HG03469 (cell line): ENCODE results near the gene PARP11.

Source experiments
- ATAC-seq: cut with Tn5 transposase; IDR thresholded peaks from one replicate; pipeline ENCODE4 v1.9.1; 2021; ENCODE audit warnings: mild to moderate bottlenecking, moderate library complexity, moderate number of reproducible peaks; ENCODE audit not compliant: unreplicated experiment

Gene PARP11, protein sequence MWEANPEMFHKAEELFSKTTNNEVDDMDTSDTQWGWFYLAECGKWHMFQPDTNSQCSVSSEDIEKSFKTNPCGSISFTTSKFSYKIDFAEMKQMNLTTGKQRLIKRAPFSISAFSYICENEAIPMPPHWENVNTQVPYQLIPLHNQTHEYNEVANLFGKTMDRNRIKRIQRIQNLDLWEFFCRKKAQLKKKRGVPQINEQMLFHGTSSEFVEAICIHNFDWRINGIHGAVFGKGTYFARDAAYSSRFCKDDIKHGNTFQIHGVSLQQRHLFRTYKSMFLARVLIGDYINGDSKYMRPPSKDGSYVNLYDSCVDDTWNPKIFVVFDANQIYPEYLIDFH

DNA sequence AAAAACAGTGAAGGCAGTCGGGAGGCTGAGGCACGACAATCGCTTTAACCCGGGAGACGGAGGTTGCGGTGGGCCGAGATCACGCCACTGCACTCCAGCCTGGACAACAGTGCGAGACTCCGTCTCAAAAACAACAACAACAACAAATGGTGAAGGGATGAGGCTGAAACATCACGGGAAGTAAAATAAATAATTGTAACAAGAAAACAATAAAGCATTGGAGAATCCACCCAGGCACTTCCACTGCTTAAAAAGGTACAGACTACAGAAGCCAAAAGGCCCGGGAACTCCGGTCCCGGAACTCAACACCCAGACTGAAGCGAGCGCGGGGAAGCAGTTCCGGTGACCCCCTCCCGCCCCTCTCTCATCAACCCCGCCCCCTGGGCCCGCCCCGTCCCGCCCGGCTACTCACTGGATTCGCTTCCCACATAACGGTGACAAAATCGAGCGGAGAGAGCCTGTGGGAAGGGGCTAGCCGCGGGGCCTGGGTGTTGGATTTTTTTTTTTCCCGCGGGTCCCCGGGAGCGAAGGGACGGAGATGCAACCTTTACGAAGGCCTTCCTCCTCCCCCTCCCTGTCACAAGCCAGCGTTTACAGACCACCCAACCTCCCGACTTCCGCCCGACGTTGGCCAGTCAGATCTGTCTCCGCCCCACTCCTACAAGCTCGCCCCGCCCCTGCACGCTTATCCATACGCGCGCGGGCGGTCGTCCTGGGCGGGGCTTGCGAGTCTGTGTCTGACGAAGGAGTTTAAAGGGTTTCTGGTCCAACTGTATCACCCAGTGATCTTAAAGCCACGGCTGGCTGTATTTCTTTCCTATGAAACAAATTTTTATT, at the start of gene PARP11:
TSS of gene PARP11 (minus strand) at position 600 of the 837 bp plus-strand sequence. CDS start at position 430, 170 bp downstream.
- ATAC-seq, result peak; percentile 86

DNA sequence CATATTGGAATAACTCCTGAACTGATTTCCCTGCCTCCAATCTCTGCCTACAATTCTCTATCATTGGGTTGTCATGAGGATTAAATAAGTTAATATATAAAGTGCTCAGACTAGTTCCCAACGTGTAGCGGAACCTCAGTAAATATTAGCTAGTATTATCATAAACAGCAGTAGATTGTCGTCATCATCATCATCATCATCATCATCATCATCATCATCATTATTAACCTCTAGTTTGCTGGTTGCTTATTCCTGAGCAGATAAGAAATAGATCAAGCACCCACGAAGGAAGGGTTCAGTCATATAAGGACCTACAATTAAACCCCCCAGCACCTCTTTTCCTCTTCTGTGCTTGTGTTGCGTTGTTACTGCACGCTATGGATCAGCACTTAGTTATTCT, 48.8 kb upstream of the PARP11 start:
- ATAC-seq, result no peak

DNA sequence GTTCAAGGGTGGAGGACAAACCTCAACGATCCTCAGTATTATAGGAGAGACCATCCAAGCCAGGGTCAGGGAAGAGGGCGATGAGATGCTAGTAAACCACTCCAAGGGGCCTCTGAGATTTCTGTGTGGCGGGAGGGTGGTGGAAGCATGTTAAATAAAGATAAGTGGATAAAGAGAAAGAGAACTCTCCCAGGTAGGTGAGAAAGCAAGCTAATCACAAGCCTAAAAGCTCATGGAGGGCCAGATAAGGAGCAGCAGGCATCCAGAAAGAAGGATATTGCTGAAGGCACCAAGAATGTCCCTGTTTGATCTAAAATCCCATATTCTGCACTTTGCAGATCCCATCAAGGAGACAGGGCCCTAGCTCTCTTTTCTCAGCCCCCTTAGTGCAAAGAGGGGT, 48.3 kb upstream of the PARP11 start:
- no peak for ATAC-seq

DNA sequence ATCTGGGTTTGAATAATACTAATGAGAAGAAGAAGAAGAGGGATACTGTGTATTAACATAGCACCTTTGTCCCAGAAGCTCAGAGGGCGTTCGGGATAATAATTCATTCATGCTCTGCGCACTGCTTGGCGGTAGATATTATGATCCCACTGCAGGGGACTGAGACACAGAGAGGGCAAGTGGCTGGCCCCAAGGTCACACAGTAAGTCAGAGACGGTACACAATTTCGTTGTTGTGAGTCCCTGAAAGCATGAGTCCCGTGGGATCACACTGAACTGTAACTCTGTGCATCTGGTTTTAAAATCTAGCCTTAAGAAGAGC, 47.9 kb upstream of the PARP11 start:
- ATAC-seq, result no peak

DNA sequence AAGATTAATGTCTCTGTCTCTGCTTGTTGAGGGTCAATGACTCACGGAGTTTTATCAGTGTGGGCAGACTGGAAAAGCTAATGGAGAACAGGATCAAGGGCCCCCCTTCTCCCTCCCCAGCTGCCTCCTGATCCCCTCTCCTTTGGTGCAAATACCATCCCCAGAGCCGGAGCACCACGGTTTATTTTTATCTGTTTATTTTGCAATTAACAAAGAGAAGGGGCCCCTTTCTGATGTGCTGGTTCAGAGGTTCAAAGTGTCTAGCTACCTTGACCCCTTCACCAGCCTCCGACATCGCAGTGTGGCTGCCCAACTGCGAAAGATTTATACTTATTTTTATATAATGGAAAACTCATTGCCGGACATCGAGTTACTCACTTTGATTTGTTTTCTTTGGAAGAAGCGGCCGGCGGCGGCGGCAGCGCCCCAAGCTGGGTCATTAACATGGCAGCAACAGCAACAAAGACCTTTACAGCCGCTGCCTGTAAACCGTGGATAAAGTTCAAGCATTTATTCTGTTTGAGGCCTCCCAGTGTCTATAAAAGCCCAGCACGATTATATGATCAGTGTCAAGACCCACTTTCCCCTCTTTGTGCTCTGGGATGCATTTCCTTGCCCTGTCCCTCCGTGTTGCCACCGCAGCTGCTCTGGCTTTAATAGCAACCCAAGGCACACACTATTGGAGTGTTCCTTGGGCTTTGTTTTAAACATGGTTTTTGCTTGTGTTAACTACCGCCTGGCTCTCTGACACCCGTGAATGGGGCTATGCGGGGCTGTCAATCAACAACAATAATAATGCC, 47.4 kb upstream of the PARP11 start:
- ATAC-seq, result no peak

DNA sequence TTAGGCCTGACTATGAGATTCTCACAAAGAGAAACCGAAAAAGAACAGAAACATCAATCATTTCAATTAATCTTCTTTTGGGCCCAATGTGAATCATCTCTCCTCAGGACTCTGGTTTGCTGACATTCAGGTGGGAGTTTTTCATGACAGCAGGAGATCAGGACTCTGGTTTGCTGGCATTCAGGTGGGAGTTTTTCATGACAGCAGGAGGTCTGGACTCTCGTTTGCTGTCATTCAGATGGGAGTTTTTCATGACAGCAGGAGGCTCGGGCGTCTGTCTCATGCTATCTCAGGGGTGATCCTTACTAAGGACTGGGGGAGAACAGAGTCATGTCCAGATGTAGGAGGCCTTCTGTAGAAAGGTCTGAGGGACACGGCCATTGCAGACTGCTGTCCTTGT, 40.1 kb upstream of the PARP11 start:
- no peak for ATAC-seq

DNA sequence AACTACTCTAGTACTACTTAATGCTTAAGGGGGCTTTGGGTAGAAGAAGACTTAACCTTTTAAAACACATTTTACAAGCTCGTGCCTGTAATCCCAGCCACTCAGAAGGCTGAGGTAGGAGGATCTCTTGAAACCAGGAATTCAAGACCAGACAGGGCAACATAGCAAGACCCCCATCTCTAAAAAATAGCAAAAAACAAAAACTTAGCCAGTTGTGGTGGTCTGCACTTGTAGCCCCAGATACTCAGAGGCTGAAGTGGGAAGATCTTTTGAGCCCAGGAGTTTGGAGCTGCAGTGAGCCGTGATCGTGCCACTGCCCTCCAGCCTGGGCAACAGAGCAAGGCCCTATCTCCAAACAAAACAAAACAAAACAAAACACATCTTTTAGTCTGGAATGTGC, 39.7 kb upstream of the PARP11 start:
- ATAC-seq, result no peak

DNA sequence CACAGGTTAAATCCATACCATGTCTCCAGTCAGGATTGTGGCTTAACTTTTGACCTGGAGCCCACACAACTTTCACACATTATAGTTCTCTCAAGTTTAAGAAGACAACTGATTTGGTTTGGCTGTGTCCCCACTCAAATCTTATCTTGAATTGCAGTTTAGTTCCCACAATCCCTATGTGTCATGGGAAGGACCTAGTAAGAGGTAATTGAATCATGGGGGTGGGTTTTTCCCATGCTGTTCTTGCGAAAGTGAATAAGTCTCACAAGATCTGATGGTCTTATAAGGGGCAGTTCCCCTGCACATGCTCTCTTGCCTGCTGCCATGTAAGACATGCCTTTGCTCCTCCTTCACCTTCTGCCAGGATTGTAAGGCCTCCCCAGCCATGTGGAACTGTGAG, 38.2 kb upstream of the PARP11 start:
- ATAC-seq, result no peak

DNA sequence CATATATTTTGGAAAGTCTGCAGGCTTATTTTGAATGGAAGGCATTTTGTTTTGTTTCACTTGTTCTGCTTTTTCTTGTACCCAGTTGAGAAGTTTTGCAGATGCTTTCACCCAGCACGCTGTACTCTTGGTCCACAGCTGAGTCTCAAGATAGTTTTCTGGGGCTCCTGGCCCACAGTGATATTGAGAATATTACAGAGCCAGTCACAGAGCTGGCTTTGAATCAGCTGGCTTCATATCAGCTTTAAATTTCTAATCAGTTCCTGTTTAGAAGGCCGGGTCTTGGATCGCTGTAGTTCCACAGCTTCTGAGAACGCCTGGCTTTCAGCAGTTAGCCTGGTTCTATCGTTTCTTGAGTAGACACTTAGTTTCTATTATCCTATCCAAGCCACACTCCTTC, 32.5 kb upstream of the PARP11 start:
- no peak for ATAC-seq

DNA sequence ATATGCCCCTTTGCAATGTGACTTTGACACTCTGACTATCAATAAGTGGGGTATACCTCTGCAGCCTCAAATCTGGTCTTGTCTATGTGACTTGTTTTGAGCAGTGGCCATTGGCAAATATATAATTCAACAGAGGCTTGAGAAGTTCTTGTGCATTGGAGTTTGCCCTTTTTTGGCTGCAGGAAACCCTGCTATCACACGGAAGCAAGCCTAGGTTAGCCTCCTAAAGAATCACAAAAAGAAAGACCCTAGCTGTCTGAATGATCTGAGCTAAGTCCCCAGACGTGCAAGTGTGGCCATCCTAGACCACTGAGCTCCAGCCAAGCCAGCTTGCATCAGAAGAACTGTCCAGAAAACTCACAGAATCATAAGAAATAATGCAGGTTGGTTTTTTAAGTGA, 31.8 kb upstream of the PARP11 start:
- no peak for ATAC-seq

DNA sequence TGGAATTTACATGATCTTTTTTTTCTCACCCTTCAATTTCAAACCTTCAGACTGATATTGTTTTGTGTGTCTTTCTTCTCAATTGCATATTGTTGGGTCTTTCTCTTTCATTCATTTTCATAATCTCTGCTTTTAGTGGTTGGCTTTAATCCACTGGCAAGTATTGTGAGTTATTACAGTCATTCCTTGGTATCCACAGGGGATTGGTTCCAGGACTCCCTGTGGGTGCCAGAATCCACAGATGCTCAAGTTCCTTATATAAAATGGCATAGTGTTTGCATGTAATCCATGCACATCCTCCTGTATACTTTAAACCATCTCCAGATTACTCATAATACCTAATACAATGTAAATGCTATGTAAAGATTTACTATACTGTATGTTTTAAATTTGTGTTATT, 29.7 kb upstream of the PARP11 start:
- ATAC-seq, result no peak

DNA sequence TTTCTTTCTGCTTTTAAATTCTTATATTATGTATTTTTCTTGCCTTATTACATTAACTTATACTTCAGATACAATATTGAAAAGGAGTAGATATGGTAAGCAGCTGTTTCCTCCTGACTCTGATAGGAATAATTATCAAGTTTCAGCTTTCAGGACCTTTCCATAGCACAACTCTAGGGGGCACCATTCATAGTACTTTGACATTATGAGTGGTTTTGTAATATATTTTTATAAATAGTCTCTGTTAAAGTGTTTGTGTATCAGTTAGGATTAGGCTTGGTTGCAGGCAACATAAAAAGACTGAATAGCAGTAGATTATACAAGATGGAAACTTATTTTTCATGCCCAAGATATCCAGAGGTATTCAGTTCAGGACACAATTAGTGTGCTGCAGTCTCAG, 27.9 kb upstream of the PARP11 start:
- no peak for ATAC-seq

DNA sequence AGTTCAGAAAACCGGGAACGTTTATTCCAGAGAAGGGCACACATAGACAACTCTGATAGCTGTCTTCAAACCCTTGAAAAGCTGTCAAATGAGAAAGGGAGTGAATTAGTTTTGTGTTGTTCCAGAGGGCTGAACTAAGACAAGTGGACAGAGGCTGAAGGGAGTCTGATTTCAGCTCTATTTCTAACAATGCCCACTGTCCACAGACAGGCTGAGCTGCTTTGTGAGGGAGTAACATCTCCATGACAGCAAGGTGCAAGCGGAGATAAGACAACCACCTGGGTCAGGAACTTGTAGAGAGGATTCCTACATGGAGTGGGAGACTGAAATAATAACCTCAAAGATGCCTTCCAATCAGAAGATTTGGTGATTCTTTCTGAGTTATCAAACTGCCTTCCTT, 25.6 kb upstream of the PARP11 start:
- ATAC-seq, result no peak

DNA sequence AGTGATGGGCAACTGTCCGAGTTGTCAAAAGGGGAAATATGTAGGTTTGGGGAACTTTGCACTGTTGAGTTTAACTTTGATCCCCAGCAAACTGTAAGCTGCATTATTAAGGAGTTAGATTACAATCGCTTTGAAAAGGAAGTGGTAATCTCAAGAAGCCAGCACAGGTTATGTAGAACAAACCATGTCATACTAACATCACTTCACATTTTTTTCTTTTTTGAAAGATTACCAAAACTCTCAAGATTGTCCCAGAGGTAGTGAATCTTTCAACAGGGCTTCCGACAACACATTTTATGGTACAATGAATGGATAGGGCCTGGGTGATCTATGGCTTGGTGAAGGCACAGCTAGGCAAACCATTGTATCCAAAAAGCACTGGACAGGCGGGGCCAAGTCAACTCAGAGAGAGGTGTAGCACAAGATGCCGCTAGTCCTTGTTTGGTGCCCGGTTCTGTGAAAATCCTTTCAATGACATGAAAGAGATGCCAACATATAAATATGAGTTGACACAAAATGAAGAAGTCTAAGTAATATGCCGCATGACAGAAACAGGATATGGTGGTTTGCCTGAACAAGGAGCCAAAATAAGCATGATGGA, 24.3 kb upstream of the PARP11 start:
- ATAC-seq, result no peak

DNA sequence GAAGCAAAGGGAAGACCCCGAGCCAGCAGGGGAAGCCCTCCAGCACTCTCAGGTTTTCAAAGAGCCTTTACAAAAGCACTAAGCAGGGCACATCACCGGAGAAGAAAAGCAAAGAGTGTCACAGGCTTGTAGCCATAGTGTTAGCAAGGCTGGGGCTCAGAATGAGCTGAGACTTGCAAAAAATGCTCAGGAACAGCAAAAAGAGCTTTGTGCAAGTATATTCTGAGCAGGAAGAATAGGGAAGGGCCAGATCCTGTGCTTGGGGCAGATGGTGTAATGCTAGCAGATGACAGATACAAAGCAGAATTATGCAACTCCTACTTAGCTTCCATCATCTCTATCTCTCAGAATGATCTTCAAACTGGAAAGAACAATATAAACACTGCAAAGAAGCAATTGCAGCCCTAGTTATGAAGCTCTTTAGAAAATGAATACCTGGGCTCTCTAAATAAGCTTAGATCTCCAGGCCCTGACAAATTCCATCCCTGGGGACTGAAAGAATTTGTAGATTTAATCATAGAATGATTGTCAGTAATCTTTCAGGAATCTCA, 23.7 kb upstream of the PARP11 start:
- no peak for ATAC-seq

DNA sequence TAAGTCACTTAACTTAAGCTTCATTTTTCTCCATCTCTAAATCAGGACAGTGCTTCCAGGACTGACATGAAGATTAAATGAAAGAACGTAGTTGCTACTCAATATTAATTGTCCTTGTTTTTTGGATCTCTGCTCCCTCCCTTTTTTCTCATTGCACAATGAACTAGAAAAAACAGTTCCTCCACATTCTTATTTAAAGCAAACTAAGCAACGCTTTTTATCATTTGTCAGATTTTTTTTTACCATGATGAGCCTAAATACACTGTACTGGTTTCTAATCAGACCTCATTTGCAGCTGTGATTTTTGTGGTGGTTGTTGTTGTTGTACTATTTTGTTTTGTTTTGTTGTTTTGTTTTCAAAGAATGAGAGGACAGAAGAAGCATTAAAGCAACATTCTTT, 23.2 kb upstream of the PARP11 start:
- ATAC-seq, result no peak

DNA sequence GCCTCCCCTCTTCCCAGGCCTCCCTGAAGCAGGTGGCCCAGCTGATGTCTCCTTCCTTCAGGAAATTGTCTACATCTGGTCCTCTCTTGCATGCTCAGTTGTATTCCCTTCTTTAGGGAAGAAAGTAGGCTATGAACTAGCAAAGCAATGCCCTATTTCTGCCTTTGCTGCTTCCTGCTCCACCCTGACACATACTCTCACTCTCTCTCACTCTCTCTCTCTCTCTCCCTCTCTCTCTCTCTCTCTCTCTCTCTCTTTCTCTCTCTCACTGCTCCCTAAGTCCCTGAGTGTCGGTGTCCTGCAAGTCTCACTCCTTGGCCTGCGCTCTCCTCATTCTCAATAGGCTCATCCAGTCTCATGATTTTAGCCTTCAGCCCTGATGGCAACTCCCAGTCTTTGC, 19.4 kb upstream of the PARP11 start:
- ATAC-seq, result no peak

DNA sequence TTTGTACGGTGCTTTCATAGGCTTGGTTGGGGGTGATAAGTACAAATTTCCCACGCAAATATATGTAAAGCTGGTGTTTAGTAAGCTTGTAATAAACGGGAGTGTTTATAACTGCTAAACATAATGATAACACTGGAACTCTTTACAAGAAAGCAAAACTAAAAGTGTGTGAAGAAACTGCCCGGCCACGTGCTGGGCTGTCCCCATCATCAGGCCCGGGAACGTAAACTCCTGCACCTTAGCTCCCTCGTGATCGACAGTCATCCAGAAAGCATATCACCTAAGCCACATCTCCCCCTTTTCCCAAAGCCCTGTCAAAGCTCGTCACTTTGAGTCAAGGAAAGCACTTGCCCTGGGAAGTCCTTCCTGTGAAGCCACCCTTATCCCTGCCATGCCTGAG, 18.0 kb upstream of the PARP11 start:
- no peak for ATAC-seq

DNA sequence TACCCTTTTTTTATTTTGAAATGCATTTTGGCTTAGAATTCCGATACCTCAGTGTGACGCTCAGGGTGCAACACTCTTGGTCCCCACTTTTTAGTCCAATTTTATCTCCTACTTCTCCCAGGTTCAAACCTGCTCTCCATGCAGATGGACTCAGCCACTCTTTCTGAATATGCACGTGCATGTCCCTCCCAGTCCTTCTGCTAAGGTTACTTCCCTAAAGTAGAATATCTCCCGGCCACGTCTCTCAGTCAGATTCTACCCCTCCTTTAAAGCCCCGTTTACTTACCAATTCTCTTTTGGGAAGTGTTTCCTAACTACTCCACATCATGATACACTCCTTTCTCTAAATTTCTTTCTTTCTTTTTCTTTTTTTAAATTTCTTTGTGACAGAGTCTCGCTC, 15.5 kb upstream of the PARP11 start:
- ATAC-seq, result no peak

DNA sequence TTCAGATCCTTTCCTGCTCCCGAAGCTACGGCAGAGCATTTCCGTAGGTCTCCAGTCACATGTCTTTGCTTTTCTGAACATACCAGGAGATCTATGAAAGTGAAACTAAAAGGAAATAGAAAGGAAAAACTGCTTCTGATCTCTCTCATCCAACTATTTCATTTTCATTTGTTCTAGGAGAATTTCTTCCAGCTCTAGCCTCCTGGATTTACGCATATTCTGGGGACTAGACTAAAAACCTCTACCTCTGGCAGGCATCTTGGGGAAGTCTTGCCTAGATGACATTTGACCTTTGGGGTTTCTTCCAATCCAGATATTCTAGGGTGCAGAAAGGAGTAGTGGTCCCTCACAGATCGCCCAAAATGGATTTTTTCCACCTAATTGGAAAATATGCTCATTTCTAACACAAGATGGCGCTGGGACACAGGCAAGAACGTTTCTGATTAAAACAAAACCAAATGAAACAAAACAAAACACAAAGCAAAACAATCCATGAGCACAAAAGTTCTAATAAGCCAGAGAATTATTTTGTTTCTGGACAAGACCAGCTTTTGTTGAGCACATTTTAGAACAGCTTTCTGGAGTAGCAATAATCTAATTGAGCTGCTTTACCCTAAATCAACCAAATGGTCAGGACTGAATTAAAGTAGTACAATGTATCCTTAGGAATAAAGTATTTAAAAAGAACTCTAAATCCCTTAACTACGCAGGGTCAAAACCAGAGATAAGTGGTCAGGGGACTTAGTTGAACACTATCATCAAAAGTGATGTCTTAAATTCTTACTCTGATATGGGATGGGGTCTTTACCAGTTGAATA, 12.3 kb upstream of the PARP11 start:
- no peak for ATAC-seq
